Testis (tissue), 2 donors: ENCODE measurements around the gene ELMO3.

ENCODE experiments used
- POLR2A ChIP-seq: fragments of 450-650 bp; IDR thresholded peaks from one replicate; pipeline ENCODE4 v1.6.1; 2017; ENCODE audit warnings: antibody characterized with exemption, mild to moderate bottlenecking, moderate library complexity
- TF ChIP-seq, protein P1 (sequence below), 3 experiments: fragments of 450-650 bp in 2 of 3; fragments of 200-600 bp in 1 of 3; sonication (generic) in 1 of 3; IDR thresholded peaks; one replicate each; pipeline ENCODE4 v1.5.1; 2016 to 2019; ENCODE audit warnings: antibody characterized with exemption in 3 of 3, mild to moderate bottlenecking in 2 of 3, moderate library complexity in 1 of 3

DNA sequence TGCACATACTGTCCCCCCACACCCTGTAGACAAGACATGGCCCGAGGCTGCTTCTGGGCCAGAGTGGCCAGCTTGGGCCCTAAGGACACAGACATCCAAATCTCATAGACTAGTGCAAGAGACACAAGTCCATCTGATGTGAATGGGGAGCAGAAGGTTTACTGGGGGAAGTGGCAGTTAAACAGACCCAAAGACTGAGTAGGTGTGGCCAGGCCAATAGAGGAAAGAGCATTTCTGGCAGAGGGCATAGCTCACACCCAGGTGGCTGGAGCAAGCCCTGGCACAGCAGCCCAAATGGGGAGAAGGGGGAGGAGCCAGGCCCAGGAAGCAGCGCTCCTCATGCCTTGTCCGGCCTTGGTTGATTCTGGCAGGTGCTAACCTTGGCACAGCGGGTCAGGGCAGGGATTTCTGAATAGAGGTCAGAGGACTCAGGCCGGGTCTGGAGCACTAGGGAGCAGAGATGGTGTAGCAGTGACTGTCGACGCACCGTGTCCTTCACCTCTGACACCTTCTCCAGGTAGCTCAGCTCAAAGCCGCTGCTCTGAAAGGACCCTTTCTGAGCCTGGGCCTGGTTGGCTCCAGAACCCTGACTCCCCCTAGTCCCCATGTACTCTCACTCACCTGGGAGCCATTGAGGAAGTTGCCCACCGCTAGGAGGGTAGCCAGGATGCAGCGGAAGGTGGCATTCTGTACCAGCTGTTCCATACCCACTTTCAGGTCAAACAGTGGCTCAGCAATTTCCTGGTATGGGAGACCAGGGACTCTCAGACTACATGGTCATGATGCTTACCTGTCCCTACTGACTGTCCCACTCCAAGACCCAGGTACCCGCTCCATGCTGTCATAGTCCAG, 32.1 kb downstream of the ELMO3 start:
- no peak for TF ChIP-seq POLR2A
- TF ChIP-seq, protein P1, sequence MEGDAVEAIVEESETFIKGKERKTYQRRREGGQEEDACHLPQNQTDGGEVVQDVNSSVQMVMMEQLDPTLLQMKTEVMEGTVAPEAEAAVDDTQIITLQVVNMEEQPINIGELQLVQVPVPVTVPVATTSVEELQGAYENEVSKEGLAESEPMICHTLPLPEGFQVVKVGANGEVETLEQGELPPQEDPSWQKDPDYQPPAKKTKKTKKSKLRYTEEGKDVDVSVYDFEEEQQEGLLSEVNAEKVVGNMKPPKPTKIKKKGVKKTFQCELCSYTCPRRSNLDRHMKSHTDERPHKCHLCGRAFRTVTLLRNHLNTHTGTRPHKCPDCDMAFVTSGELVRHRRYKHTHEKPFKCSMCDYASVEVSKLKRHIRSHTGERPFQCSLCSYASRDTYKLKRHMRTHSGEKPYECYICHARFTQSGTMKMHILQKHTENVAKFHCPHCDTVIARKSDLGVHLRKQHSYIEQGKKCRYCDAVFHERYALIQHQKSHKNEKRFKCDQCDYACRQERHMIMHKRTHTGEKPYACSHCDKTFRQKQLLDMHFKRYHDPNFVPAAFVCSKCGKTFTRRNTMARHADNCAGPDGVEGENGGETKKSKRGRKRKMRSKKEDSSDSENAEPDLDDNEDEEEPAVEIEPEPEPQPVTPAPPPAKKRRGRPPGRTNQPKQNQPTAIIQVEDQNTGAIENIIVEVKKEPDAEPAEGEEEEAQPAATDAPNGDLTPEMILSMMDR (IDR thresholded peaks at IDR 0.05) = no peak
